ENCODE measurements around the gene CCNT2. TPM values are rescaled to one million over a fixed set of nuclear protein-coding genes. Genes with fewer than 3 reads are reported as not detected.

CCNT2 gene
- total RNA-seq, 1 experiment from 2014 or later, result 29.6 TPM

DNA sequence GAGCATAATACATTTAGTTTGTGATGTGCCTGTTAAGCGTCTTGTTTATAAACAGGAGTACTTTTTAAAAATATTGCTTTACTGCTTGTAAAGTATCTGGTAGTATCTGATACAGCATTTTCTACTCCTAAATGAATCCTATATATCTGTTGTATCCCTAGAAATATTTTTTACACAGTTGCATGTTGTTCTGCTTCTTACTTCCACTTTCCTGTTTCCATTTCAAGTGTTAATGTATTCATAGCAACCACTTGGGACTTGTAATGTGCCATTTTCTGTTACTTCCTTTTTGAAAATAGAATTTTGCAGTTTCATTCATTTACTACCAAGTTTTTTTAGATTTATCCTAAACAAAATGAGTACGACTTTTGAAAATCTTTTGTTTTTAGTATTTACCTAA, 24.9 kb downstream of the CCNT2 start:
- H3K4me3 ChIP-seq (ENCODE audit: low read depth in 2 of 2, low read length in 2 of 2), result no peak overlapping the region
- CTCF ChIA-PET, result no interaction called here
- DNase-seq (ENCODE audit: low read depth, low spot score), result no peak
- no peak overlapping the region for H3K27ac ChIP-seq (ENCODE audit: low read length)
- POLR2A ChIA-PET, result no interaction called here
- ATAC-seq, result no peak
- H3K4me1 ChIP-seq (ENCODE audit: control insufficient read depth, insufficient read depth, low read length), result no peaks in the 10 kb centered on the region
- intact Hi-C loops (cut with micrococcal nuclease; ENCODE audit: unreplicated experiment), result no loop called here
- TF ChIP-seq, protein P1, sequence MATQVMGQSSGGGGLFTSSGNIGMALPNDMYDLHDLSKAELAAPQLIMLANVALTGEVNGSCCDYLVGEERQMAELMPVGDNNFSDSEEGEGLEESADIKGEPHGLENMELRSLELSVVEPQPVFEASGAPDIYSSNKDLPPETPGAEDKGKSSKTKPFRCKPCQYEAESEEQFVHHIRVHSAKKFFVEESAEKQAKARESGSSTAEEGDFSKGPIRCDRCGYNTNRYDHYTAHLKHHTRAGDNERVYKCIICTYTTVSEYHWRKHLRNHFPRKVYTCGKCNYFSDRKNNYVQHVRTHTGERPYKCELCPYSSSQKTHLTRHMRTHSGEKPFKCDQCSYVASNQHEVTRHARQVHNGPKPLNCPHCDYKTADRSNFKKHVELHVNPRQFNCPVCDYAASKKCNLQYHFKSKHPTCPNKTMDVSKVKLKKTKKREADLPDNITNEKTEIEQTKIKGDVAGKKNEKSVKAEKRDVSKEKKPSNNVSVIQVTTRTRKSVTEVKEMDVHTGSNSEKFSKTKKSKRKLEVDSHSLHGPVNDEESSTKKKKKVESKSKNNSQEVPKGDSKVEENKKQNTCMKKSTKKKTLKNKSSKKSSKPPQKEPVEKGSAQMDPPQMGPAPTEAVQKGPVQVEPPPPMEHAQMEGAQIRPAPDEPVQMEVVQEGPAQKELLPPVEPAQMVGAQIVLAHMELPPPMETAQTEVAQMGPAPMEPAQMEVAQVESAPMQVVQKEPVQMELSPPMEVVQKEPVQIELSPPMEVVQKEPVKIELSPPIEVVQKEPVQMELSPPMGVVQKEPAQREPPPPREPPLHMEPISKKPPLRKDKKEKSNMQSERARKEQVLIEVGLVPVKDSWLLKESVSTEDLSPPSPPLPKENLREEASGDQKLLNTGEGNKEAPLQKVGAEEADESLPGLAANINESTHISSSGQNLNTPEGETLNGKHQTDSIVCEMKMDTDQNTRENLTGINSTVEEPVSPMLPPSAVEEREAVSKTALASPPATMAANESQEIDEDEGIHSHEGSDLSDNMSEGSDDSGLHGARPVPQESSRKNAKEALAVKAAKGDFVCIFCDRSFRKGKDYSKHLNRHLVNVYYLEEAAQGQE (IDR thresholded peaks at IDR 0.05; ENCODE audit: insufficient read depth in 1 of 2, low read depth in 2 of 2, low read length in 1 of 2), result no peak
- TF ChIP-seq SIN3A (IDR thresholded peaks at IDR 0.05; ENCODE audit: borderline replicate concordance, insufficient read depth, low read depth, low read length) (no peak), CTCF (IDR thresholded peaks at IDR 0.05) (no peak), POLR2AphosphoS5 (IDR thresholded peaks at IDR 0.05; ENCODE audit: low read depth, low read length) (no peak), TCF7L2 (IDR thresholded peaks at IDR 0.05; ENCODE audit: low read depth, low read length) (no peak)
- in situ Hi-C loops (cut with HindIII; ENCODE audit: low pct_unique_long_range_greater_than_20kb, low sequenced_read_pairs), result no loop called here
- no peaks in the 10 kb centered on the region for H3K9me3 ChIP-seq (ENCODE audit: control insufficient read depth, insufficient read depth, low read depth, low read length)
- peaks cover 43% of the 10 kb centered on the region for H3K36me3 ChIP-seq (ENCODE audit: control insufficient read depth, insufficient read depth, low read length)
- no TSS peak for BruUV-seq (replicated peaks)
- no peaks in the 10 kb centered on the region for H3K27me3 ChIP-seq (ENCODE audit: control insufficient read depth, insufficient read depth, low read length)

DNA sequence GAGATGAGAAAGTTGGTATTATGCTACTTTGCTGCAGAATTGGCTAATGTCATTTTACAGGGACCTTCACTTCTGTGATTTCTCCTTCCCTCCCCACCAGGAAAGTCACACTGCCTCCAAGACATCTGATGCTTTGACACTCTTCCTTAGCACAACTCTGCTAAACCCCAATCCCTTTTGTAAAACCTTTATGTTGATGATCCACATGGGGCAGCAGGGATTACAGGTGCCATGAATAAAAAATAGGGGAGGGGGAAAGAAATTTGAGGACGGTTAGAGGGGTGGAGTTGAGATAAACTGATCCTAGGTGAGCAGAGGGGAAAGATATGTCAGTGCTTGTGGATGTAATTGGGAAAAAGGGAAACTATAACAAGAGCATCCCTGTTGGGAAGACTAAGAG, 26.4 kb downstream of the CCNT2 start:
- BruUV-seq (replicated peaks), result no TSS peak

More for the DNA sequence above, 26.4 kb downstream of the CCNT2 start:
- TF ChIP-seq CTCF (IDR thresholded peaks at IDR 0.05), result no peak
- no peak for TF ChIP-seq SIN3A (IDR thresholded peaks at IDR 0.05; ENCODE audit: borderline replicate concordance, insufficient read depth, low read depth, low read length)
- TF ChIP-seq, protein P1 (IDR thresholded peaks at IDR 0.05; ENCODE audit: insufficient read depth in 1 of 2, low read depth in 2 of 2, low read length in 1 of 2), result no peak
- no peak for TF ChIP-seq TCF7L2 (IDR thresholded peaks at IDR 0.05; ENCODE audit: low read depth, low read length)
- no peak for TF ChIP-seq POLR2AphosphoS5 (IDR thresholded peaks at IDR 0.05; ENCODE audit: low read depth, low read length)
- no peak overlapping the region for H3K27ac ChIP-seq (ENCODE audit: low read length)
- no peaks in the 10 kb centered on the region for H3K4me1 ChIP-seq (ENCODE audit: control insufficient read depth, insufficient read depth, low read length)
- no peak overlapping the region for H3K4me3 ChIP-seq (ENCODE audit: low read depth in 2 of 2, low read length in 2 of 2)
- H3K9me3 ChIP-seq (ENCODE audit: control insufficient read depth, insufficient read depth, low read depth, low read length), result no peaks in the 10 kb centered on the region
- intact Hi-C loops (cut with micrococcal nuclease; ENCODE audit: unreplicated experiment), result no loop called here
- DNase-seq (ENCODE audit: low read depth, low spot score) (no peak), ATAC-seq (no peak)
- H3K27me3 ChIP-seq (ENCODE audit: control insufficient read depth, insufficient read depth, low read length), result no peaks in the 10 kb centered on the region
- ChIA-PET CTCF (no interaction called here), POLR2A (no interaction called here)
- H3K36me3 ChIP-seq (ENCODE audit: control insufficient read depth, insufficient read depth, low read length), result peaks cover 37% of the 10 kb centered on the region
- in situ Hi-C loops (cut with HindIII; ENCODE audit: low pct_unique_long_range_greater_than_20kb, low sequenced_read_pairs), result no loop called here
